Testis (tissue), 2 donors: ENCODE results near the gene ALAS1.

Experiments used
- CTCF ChIP-seq, 3 experiments: fragments of 450-650 bp in 2 of 3; fragments of 200-600 bp in 1 of 3; sonication (generic) in 1 of 3; IDR thresholded peaks; one replicate each; pipeline ENCODE4 v1.5.1; 2016 to 2019; ENCODE audit warnings: antibody characterized with exemption in 3 of 3, mild to moderate bottlenecking in 2 of 3, moderate library complexity in 1 of 3
- POLR2A ChIP-seq: fragments of 450-650 bp; IDR thresholded peaks from one replicate; pipeline ENCODE4 v1.6.1; 2017; ENCODE audit warnings: antibody characterized with exemption, mild to moderate bottlenecking, moderate library complexity

GRCh38 chr3:52197499-52197841, 490 bp upstream of the ALAS1 start:
- no peak for TF ChIP-seq CTCF (IDR thresholded peaks at IDR 0.05)
- no peak for TF ChIP-seq POLR2A
